ENCODE results near the gene LITAF. TPM values are rescaled to one million over a fixed set of nuclear protein-coding genes. Genes with fewer than 3 reads are reported as not detected.
"Not testable (repeated sequence)": the region's sequence is repeated elsewhere in the genome, so short reads cannot be mapped to it uniquely, and the experiment has no call there.

The LITAF gene
- total RNA-seq, 1 donor from 2014 or later = 8.2 TPM

- FAIRE-seq (no peak), DNase-seq (ENCODE audit: low spot score in 2 of 2) (no peak)
Measured at GRCh38 chr16:11603331-11603750, 16.6 kb upstream of the LITAF start.

GRCh38 chr16:11602321-11602720, 15.6 kb upstream of the LITAF start:
- FAIRE-seq (no peak), DNase-seq (ENCODE audit: low spot score in 2 of 2) (no peak)

GRCh38 chr16:11601911-11602310, 15.2 kb upstream of the LITAF start:
- FAIRE-seq (no peak), DNase-seq (ENCODE audit: low spot score in 2 of 2) (no peak)

GRCh38 chr16:11601425-11601824, 14.7 kb upstream of the LITAF start:
- DNase-seq (ENCODE audit: low spot score in 2 of 2) (no peak), FAIRE-seq (no peak)

GRCh38 chr16:11599579-11599978, 12.9 kb upstream of the LITAF start:
- no peak for FAIRE-seq

GRCh38 chr16:11597235-11598095, 10.7 kb upstream of the LITAF start:
- no peak for FAIRE-seq
- DNase-seq (ENCODE audit: low spot score in 2 of 2) = no peak

More at GRCh38 chr16:11599579-11599978, 12.9 kb upstream of the LITAF start:
- no peak for DNase-seq (ENCODE audit: low spot score in 2 of 2)

GRCh38 chr16:11596572-11597226, 10.0 kb upstream of the LITAF start:
- FAIRE-seq (no peak), DNase-seq (ENCODE audit: low spot score in 2 of 2) (no peak)

GRCh38 chr16:11593581-11593980, 6.9 kb upstream of the LITAF start:
- no peak for FAIRE-seq
- DNase-seq (ENCODE audit: low spot score in 2 of 2) = no peak

- not testable (repeated sequence) for DNase-seq (ENCODE audit: low spot score in 2 of 2); FAIRE-seq
Measured at GRCh38 chr16:11593076-11593475, 6.4 kb upstream of the LITAF start.

- DNase-seq (ENCODE audit: low spot score in 2 of 2); FAIRE-seq: not testable (repeated sequence)
Measured at GRCh38 chr16:11591630-11592029, 4.9 kb upstream of the LITAF start.

GRCh38 chr16:11589198-11589550, 2.5 kb upstream of the LITAF start:
- no peak for DNase-seq (ENCODE audit: low spot score in 2 of 2)
- no peak for FAIRE-seq

GRCh38 chr16:11588321-11589197, 1.8 kb upstream of the LITAF start:
- FAIRE-seq (no peak), DNase-seq (ENCODE audit: low spot score in 2 of 2) (no peak)

- DNase-seq (ENCODE audit: low spot score in 2 of 2) = no peak
- no peak for FAIRE-seq
Measured at GRCh38 chr16:11587643-11588247, 1.0 kb upstream of the LITAF start.

GRCh38 chr16:11586378-11586855, 302 bp downstream of the LITAF start:
- FAIRE-seq (no peak), DNase-seq (ENCODE audit: low spot score in 2 of 2) (no peak)

GRCh38 chr16:11585460-11586377, 1.0 kb downstream of the LITAF start:
- FAIRE-seq (no peak), DNase-seq (ENCODE audit: low spot score in 2 of 2) (no peak)

- peak in 1 of 2 donors; percentile 37 for DNase-seq (ENCODE audit: low spot score in 2 of 2)
- FAIRE-seq = no peak
Measured at GRCh38 chr16:11583889-11584565, 2.7 kb downstream of the LITAF start.

GRCh38 chr16:11583166-11583565, 3.6 kb downstream of the LITAF start:
- DNase-seq (ENCODE audit: low spot score in 2 of 2) (no peak), FAIRE-seq (no peak)

GRCh38 chr16:11582157-11582814, 4.4 kb downstream of the LITAF start:
- FAIRE-seq (no peak), DNase-seq (ENCODE audit: low spot score in 2 of 2) (no peak)

Data from frontal cortex (tissue), 4 donors.